ENCODE measurements around the gene P4HA3.

The P4HA3 gene

DNA sequence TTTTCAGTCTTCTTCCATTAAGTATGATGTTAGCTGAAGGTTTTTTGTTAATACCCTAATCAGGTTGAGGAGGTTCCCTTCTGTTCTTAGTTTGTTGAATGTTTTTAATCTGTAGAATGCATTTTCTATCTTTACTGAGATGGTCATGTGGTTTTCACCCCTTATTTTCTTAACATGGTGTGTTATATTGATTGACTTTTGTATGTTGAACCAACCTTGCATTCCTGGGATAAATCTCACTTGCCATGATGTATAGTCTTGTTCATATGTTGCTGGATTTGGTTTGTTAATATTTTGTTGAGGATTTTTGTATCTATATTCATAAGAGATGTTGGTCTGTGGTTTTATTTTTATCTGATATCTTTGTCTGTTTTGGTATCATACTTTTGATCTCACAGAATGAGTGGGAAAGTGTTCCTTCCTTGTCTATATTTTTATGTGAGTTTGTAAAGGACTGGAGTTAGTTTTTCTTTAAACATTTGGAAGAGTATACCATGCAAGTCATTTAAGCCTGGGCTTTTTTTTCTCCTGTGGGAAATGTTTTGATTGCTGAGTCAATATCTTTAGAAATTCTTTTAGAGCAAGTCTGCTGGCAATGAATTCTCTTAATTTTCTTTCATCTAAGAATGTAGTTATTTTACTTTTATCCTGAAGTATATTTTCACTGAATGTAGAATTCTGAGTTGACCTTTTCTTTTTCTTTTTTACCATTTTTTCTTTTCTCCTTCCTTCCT lies 5.5 kb upstream of the P4HA3 start:
- DNase-seq (ENCODE audit: low read depth in 2 of 2), result no peak

GRCh38 chr11:74312326-74312725 lies 886 bp upstream of the P4HA3 start:
- DNase-seq (ENCODE audit: low read depth in 2 of 2), result no peak

- no peak for DNase-seq (ENCODE audit: low read depth in 2 of 2)
Measured at GRCh38 chr11:74310857-74311256, 583 bp downstream of the P4HA3 start.

DNA sequence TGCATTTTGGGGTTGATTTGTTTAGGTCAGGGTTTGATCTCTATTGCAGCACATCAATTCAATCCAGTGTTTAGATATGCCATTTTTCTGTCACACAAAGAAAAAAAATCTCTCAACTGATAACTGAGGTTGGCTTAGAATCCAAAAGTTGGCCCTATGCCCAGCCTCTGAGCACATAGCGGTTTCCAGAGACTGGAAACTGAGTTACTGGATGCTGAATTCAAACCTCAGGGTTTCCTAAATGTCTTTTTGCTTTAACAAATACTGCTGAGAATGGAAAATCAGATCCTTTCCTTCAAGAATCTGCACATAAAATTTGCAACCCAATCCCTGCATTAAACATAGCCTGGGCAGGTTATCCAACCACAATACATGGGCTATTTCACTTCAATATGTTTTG lies 4.0 kb downstream of the P4HA3 start:
- DNase-seq (ENCODE audit: low read depth in 2 of 2), result no peak

DNA sequence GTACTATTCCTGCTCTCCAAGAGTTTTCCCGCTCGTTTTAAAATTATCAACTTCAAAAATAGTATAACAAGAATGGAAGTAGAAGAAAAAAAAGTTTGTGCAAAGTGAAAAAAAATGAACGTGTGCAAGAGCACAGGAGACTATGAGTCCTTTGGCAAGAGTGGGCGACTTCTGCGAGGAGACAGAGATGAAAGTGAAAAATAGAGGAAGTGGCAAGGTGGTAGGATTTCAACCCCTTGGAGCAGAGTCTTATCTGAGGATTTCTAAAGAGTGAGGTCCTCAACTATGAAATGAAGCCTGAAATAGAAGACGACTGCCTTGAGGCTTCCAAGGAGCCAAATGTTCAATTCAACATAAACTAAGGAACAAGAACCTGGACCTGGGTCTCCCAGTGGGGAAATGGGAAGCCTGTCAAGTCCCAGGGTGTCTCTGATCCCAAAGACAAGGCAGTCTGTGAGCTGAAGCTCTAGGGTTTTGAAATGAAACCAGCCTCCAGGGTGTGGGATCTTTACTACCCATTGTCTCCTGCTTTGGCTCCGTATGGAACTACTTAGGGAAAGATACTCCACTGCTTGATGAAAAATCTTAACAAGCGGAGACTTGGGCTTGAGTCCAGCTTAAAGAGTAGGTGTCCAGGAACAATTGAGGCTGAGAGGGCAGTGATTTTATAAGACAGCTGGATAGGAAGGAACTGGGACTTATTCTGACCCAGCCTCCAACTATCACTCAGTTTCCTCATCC lies 4.8 kb downstream of the P4HA3 start:
- DNase-seq (ENCODE audit: low read depth in 2 of 2), result no peak

DNA sequence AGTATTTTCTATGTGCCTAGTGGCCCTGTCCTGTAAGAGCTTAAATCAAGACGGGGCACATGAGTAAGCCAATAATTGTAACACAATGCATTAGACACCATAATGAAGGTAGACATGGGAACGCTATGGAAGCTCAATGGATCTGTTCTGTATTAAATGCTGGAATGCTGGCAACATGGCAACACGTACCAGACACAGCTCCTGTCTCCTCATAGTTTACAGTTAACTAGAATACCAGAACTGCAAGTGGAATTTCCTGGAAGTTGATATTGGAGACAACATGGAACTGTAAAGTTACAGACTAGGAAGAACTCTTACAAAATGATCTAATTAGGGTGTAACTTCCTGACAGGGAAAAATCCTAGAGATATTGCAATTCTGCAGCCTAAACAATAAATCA lies 12.4 kb downstream of the P4HA3 start:
- DNase-seq (ENCODE audit: low read depth in 2 of 2), result no peak

DNA sequence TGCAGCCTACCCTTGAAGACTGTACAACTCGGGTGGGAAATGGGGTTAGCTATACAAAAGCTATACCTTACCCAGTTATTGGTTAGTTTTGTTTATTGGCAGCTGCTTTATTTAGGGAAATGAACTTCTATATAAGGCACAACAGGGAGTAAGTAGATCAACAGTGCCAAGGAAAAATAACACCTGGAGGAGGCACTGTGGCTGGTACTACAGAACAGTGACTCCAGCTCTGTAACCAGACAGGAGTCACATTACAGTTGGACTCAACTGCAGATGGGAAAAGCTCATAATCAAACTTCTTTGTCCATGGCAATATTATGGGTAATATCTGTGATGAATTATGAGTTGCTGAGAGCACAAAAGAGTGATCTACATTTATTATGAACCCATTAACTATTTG lies 14.0 kb downstream of the P4HA3 start:
- DNase-seq (ENCODE audit: low read depth in 2 of 2), result no peak

DNA sequence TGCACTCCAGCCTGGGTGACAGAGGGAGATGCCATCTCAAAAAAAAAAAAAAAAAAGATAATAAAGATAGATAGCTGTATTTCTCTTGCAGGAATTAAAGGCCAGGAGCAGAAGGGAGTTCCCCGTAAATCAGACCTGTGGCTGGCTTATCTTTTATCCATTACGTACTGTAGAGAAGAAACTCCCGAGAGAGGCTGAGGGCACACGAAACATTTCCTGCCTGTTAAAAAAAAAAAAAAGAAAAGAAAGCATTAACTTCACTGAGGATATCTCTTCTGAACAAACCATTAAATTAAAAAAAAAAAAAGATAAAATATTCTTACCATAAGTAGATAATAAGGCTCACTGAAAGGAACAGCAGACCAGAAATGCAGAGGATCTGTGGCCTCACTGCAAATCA lies 22.5 kb downstream of the P4HA3 start:
- no peak for DNase-seq (ENCODE audit: low read depth in 2 of 2)

- DNase-seq (ENCODE audit: low read depth in 2 of 2), result no peak
Measured at GRCh38 chr11:74288161-74288560, 23.3 kb downstream of the P4HA3 start.

DNA sequence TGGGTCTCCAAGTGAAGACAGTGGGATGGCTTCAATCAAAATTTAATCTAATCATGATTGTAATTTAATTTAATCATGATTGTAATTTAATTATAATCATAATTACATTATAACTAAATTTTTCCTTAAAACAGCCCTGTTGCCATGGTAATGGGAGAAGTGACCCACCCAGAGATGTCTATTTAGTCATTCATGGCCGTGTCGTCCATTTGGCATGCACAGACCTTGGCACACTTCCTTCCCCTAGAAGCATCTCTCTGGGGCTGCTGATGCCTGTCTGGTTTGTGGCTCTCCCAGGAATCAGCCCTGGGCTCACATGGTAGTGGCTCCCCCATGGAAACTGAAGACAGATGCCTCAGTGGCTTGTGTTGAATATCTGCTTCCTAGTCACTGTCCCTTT lies 27.0 kb downstream of the P4HA3 start:
- DNase-seq (ENCODE audit: low read depth in 2 of 2), result no peak

DNA sequence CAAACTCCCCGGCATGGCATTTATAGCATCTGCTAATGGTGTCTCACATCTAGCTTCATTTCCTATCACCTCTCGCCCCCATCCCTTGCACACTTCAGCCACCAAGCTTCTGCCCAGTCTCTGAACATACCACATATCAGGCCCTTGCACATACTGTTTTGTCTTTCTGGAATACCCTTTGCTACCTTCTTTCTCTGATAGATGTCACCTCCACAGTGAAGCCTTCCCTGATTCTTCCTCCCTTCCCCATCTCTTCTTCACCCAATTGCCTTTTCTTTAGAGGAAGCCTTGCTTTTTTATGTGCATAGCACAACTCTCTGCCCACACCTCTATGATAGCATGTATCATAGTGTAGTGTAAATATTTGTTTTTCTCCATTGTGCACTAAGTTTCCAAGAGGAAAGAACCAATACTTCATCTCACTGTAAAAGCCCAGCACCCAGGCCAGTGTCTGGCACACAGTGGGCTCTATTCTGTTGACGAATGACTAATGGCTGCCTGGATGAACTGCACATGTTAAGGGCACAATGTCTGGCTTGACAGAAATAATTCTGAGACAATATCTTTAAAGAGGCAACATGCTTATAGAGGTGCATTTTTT lies 27.8 kb downstream of the P4HA3 start:
- no peak for DNase-seq (ENCODE audit: low read depth in 2 of 2)

- no peak for DNase-seq (ENCODE audit: low read depth in 2 of 2)
Measured at GRCh38 chr11:74282914-74283371, 28.5 kb downstream of the P4HA3 start.

- no peak for DNase-seq (ENCODE audit: low read depth in 2 of 2)
Measured at GRCh38 chr11:74282421-74282820, 29.0 kb downstream of the P4HA3 start.

DNA sequence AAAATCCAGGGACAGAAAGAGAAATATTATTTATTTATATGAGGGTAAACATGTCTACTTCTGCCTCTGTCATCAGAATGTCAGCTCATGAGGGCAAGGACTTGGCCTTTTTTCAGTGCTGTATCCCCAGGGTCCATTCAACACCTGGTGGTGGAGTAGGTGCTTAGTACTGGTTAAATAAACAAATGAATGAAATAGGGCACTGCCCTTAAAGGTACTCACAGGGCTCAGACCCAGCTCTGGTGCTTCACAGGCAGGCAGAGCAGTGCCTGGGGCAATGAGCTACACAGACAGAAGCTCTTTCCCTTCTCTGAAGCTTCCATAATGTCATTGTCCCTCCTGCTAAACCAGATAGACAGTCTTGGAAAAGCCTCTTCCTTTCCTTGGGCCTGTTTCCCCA lies 30.9 kb downstream of the P4HA3 start:
- DNase-seq (ENCODE audit: low read depth in 2 of 2), result no peak

GRCh38 chr11:74279256-74279655 lies 32.2 kb downstream of the P4HA3 start:
- no peak for DNase-seq (ENCODE audit: low read depth in 2 of 2)

DNA sequence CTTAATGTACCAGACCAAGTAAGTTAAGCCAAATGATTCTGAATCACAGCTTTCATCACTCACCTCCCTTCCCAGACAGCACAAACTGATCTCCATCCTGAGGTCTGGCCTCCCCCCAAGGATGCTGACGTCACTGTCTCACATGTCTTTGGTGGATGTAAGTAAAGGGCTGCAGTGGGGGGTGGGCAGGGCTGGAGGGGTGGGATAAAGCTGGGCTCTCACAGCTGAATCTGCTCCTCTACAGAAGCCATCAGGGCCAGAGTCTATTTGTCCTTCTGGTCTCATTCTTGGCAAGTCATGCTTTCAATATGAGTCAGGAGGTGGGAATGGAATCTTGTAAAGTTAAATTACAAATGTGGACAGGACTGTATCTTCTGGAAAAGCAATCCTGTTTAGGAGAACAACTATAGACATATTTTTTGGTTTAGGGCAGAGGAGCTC lies 32.7 kb downstream of the P4HA3 start:
- no peak for DNase-seq (ENCODE audit: low read depth in 2 of 2)

DNA sequence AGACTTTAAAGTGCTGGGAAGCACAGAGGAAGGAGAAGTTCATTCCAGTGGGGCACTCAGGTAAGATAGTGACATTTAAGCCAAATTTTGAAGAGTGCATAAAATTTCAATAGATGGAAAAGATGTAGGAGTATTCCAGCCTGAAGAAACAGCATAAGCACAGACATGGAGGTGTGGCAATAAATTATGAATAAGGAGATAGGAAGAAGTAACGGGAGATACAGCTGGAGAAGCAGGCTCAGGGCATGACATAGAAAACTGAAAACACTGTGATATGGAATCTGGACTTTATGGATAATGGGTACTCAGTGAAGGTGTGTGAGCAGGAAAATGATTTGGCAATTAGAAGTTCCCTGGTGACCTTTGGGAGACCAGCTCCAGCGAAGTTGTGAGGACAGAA lies 33.3 kb downstream of the P4HA3 start:
- no peak for DNase-seq (ENCODE audit: low read depth in 2 of 2)

DNA sequence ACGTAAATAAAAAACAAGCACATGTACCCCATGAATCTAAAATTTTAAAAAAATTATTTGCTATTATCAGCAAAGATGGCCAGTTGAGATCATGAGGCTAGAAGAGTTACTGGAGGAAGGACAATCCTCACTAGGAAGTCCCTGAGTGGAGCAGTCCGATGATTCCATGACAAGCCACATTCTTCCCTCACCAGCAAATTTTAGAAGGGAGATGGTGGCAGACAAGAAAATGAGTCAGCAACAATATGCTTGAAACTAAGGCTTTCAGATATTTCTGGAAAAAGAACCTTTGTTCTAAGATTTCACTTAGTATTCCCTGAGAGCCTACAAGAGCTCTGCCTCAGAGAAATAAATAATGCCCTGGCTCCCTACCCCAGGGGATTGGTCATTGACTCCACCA lies 34.9 kb downstream of the P4HA3 start:
- no peak for DNase-seq (ENCODE audit: low read depth in 2 of 2)

DNA sequence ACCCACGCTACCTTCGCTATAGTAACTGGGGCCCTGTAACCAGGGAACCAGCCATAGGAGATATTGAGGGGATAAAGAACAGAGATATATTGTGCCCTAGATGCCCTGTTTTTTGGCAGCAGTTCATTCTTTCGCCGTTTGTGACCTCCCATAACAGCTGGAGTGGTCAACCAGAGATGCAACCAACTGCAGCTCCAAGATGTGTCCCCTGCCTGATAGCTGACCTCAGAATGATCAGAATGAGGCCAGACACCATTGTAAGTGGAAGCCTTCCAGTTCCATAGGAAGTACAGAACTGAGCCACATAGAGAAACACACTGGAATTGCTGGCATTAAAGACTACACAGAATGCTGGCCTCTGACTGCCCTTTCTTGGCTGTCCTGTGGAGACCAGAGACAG lies 39.2 kb downstream of the P4HA3 start:
- DNase-seq (ENCODE audit: low read depth in 2 of 2), result no peak

DNA sequence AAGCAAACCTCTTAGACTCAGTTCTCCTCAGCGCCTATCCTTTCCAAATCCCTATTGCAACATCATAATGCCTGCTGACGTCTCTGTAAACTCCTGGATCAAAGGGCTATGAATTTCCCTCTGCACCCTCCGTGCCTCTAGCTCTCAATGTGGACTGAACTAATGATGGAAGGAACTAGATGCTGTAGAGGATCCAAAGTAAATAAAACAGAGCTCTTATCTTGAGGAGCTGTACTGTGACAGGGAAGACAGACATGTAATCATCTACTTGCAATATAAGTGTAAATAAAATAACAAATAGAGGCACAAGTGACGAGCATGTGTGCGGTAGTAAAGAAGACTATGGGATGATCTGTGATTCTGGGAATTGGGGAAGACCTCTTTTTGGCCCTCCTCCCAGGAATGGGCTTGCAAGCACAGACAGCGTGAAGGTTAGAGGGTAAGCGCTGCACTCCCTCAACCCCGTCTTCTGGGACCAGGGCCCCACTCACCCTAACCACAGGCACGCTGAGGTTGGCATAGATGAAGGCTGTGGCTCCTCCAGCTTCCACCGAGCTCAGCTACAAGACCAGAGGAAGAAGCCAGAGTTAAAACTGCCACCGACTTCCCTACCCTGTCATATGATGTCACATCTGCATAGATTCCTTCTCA lies 42.2 kb downstream of the P4HA3 start:
- DNase-seq (ENCODE audit: low read depth in 2 of 2), result no peak

GRCh38 chr11:74268456-74268855 lies 43.0 kb downstream of the P4HA3 start:
- no peak for DNase-seq (ENCODE audit: low read depth in 2 of 2)

DNA sequence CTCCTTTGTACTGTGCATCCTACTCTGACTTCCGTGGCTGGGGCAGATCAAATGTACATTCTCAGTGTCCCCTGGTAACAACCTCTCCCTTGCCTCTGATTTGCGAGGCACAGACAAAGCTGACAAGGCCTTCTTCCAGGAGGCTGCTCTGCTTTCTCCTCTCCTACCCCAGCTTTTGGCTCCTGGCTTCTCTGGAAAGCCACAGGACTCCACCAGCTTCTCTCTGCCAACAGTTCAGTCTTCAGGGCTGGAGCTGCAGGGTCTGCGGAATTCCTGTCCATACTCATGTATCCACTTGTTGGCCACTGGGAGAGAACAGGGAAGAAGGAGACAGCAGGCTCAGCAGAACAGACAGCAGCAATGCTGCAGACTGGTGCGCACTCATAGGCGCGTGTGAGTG lies 44.4 kb downstream of the P4HA3 start:
- no peak for DNase-seq (ENCODE audit: low read depth in 2 of 2)

- no peak for DNase-seq (ENCODE audit: low read depth in 2 of 2)
Measured at GRCh38 chr11:74265256-74265655, 46.2 kb downstream of the P4HA3 start.

Measured in stimulated activated CD8-positive, alpha-beta memory T cell treated with anti-CD3 and anti-CD28 coated beads, Interleukin-7, amount 100 ng/mL, for 4 hours (primary cell).